ENCODE results near the gene AP5S1.
"Not testable (repeated sequence)": the region's sequence is repeated elsewhere in the genome, so short reads cannot be mapped to it uniquely, and the experiment has no call there.

Gene AP5S1

GRCh38 chr20:3820048-3820900, at the start of gene AP5S1:
Gene AP5S1, plus strand, starts transcription at chr20:3820547. Its CDS starts 1,571 bp downstream, at chr20:3822118.
- DNase-seq (ENCODE audit: low read depth, low spot score), result peak; percentile 89

DNA sequence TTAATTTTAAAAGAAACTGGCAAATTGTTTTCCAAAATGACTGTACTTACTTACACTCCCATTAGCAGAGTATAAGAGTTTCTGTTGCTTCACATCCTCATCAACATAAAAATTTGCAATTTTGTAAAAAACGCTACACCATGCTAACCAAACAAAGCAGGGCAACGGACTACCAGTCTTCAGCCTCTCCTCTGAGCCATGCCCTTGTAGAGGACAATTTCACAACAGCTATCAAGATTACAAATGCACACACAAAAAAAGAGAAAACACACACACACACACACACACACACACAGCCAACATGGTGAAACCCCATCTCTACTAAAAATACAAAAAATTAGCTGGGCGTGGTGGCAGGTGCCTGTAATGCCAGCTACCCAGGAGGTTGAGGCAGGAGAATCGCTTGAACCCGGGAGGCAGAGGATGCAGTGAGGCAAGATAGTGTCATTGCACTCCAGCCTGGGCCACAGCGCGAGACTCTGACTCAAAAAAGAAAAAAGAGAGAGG, 48.7 kb upstream of the AP5S1 start:
- no peak for DNase-seq (ENCODE audit: low read depth, low spot score)

GRCh38 chr20:3775457-3776108, 44.8 kb upstream of the AP5S1 start:
- DNase-seq (ENCODE audit: low read depth, low spot score), result no peak

GRCh38 chr20:3777381-3777715, 43.0 kb upstream of the AP5S1 start:
- DNase-seq (ENCODE audit: low read depth, low spot score), result no peak

DNA sequence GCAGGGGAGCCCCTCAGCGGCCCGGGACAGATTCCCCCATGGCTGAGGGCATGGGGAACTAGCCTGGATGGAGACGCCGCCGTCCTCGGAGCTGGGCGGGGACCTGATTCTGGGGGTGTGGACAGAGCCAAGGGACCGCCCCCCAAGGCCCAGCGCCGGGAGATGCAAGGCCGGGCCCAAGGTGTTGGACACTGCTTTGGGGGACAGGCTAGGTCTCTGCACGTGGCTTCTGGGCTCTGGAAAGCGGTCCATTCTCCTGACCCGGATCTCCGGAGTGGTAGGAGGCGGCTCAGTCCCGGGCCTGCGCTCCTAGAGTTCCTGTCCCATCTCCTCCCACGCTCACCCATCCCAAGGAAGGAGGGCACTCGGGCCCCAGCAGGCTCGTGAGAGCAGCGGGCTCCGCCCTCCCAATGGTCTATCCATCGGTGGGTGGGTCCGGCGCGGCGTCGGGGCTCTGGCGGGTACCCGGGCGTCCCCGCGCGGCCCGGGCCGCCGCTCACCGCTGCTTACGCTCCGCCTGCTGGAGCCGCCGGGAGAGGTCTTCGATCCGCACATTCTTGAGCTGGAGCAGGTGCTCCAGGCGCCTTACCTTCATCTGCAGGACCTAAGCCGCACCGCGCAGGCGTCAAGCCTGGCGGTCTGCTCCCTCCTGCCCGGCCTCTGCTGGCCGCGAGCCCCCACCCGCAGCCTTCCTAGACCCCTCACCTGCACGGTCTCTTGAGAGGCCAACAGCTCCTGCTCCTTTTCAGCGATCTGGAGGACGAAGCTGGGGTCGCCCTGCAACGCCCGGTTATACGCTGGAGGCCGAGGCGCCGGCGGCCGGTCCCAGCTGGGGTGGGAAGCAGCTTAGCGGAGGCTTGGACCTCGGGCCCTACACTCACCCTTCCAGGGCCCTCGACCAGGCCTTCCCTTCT, 42.4 kb upstream of the AP5S1 start:
- no peak for DNase-seq (ENCODE audit: low read depth, low spot score)

DNA sequence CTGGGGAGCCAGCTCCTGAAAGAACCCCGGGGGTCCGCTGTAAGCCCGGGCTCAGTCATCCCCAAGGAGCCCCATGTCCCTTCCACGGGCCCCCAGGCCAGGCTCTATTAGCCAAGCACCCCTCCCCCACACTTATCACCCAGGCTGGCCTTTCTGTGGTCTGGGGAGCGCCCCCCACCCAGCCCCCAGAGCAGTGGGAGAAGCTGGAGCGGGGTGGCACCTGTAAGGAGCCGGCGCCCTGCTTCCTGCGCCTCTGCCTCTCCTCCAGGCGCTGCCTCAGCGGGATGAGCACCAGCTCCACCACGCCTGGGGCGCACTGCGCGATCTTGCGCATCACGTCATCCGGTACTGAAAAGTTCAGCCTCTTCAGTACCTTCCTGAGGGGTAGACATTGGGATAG, 41.4 kb upstream of the AP5S1 start:
- DNase-seq (ENCODE audit: low read depth, low spot score), result no peak

DNA sequence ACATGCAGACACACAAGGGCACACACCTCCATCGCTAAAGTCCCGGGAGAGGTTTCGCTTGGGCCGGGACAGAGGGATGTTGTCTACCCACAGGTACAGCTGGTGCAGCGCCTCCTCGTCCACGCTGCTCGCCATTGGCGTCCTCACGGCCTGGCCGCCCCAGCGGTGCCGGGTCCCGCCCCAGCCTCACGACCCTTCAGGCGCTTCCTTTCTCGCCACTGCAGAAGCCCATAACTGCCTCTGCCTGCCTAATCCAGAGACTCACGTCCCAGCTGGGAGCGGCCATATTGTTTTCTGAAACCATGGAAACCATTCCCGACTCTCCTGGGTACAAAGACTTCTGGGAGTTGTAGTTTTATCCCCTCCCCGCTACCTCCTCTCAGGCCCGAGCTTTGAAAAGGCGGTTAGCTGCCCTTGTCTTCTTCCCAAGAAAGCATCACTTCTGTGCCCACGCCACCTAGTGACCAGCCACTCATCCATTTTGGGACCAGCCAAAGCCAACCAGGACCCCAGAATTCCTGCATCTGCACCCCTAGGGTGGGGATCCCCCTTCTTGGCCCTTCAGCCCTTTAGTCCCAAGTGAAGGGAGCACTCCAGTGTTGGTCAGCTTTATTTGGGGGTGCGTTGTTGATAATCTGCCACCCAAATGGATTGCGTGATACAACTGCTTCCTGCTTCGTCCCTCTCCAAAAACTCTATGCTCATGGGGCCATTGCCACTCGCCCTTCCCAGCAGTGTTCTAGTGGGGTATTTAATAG, 39.0 kb upstream of the AP5S1 start, which contains the start of gene SPEF1:
TSS of gene SPEF1 (minus strand) at position 296 of the 758 bp plus-strand sequence. CDS start at position 135, 161 bp downstream.
- no peak for DNase-seq (ENCODE audit: low read depth, low spot score)

- no peak for DNase-seq (ENCODE audit: low read depth, low spot score)
Observed at GRCh38 chr20:3782597-3782996, 37.8 kb upstream of the AP5S1 start.

DNA sequence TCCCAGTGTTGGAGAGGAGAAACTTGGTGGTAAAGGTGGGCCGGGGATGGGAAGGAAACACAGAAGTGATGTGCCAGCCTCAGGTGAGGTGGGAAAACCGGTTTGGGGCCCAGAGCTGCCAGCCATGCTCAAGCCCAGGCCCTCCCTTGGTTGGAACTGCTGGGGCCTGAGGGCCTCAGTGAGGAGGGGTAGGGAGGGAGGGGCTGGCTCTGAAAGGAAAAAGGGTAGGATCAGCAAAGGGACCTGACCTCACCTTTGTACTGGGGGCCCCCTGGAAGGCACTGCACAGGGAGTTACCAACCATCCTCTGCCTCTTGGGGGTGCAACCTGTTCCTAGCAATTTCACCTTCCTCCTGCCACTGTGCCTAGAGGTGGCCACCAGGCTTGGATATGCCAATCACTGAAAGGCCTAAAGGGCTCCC, 37.3 kb upstream of the AP5S1 start:
- no peak for DNase-seq (ENCODE audit: low read depth, low spot score)

GRCh38 chr20:3783511-3784195, 36.7 kb upstream of the AP5S1 start:
- no peak for DNase-seq (ENCODE audit: low read depth, low spot score)

- no peak for DNase-seq (ENCODE audit: low read depth, low spot score)
Observed at GRCh38 chr20:3784216-3784853, 36.0 kb upstream of the AP5S1 start.

DNA sequence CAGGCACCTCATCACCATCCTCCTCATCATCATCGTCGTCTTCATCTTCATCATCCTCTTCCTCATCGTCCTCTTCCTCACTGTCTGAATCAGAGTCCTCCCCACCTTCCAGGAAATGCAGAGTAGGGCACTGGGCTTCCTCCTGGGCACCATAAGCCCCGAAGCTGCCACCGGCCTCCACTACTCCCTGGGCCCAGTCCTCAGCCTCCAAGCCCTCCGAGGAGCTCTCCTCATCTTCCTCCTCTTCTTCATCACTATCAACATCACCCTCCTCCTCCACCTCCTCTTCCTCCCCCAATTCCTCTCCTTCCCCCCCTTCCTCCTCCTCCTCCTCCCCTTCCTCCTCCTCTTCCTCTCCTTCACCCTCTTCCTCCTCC, 35.5 kb upstream of the AP5S1 start:
- DNase-seq (ENCODE audit: low read depth, low spot score), result no peak

GRCh38 chr20:3785240-3786125, 34.9 kb upstream of the AP5S1 start:
- DNase-seq (ENCODE audit: low read depth, low spot score), result no peak

DNA sequence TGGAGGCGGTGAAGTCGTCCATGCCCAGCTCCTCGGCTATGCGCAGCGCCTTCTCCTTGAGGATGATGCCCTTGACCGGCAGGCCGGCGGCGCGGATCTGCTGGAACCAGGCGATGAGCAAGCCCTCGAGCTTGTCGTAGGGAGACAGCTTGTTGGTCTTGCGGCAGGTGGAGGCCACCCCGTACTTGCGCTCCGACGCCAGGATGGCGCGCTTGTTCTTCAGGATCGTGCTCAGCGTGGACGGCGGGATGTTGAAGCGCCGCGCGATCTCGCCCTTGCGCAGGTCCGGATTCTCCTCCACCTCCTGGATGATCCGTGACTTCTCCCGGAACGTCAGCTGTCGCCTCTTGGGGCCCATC, 34.2 kb upstream of the AP5S1 start:
- DNase-seq (ENCODE audit: low read depth, low spot score), result no peak

DNA sequence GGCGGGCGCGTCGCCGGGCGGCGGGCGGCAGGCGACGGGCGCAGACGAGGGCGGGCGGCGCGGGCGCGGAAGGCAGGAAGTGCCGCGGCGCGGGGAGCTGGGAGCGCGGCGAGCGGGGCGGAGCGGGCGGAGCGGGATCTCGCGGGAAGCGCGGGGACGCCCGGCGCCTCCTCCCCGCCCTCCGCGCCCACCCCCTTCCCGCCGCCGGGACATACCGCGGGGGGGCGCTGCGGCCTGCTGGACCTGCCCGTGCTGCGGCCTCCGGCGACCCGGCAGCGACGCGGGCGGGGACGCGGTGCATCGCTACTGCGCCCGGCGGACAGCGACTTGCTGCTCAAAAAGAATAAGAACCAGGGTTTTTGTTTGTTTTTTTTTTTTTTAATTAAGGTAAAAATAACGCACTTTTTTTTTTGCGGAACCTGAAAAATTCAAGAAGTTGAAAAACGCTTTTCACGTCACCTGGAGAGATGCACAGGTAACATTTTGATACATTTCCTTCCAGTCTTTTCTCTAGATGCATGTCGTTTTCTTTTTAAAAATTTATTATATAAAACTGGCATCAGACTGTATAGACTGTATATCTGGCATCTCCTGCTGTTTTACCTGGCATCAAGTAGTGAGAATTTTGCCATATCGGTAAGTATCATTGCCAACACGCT, 33.6 kb upstream of the AP5S1 start, which contains the start of gene CENPB:
TSS of gene CENPB (minus strand) at position 76 of the 659 bp plus-strand sequence. CDS start 257 bp downstream, outside the sequence.
- peak; percentile 77 for DNase-seq (ENCODE audit: low read depth, low spot score)

- no peak for DNase-seq (ENCODE audit: low read depth, low spot score)
Observed at GRCh38 chr20:3787324-3788014, 32.9 kb upstream of the AP5S1 start.

DNA sequence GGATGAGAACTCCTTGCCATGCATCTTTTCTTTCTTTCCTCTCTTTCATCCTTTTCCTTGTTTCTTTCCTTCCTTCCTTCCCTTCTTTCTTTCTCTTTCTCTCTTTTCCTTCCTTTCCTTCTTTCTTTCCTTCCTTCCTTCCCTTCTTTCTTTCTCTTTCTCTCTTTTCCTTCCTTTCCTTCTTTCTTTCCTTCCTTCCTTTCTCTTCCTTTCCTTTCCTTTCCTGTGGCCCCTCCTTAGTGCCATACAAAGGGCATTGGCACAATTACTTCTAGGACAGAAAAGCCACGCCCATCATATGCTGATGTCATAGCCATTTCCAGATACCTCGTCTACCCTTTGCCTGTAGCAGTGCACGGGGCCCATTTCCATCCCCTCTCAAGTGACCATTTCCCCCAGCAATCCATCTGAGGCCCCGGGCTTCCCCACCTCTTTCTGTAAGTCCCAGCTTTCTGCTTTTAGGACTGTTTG, 31.6 kb upstream of the AP5S1 start:
- no peak for DNase-seq (ENCODE audit: low read depth, low spot score)

- not testable (repeated sequence) for DNase-seq (ENCODE audit: low read depth, low spot score)
Observed at GRCh38 chr20:3789201-3789600, 31.1 kb upstream of the AP5S1 start.

Measured in activated CD4-positive, CD25-positive, alpha-beta regulatory T cell treated with anti-CD3 and anti-CD28 coated beads, Interleukin-2, amount 50 U/mL, for 16 hours (primary cell).